GM19193 (cell line): ENCODE measurements around the gene COL13A1.

Experiments
- POLR2A ChIP-seq: IDR thresholded peaks from 4 replicates; pipeline ENCODE4 v1.6.1; 2011; ENCODE audit not compliant: insufficient read depth, insufficient read length; ENCODE audit errors: extremely low read depth

COL13A1 gene

GRCh38 chr10:69826789-69827554 lies 25.3 kb downstream of the COL13A1 start:
- no peak for TF ChIP-seq POLR2A

- no peak for TF ChIP-seq POLR2A
Measured at GRCh38 chr10:69828144-69828870, 26.6 kb downstream of the COL13A1 start.

GRCh38 chr10:69829775-69830174 lies 28.1 kb downstream of the COL13A1 start:
- no peak for TF ChIP-seq POLR2A

- TF ChIP-seq POLR2A = no peak
Measured at GRCh38 chr10:69831231-69831855, 29.6 kb downstream of the COL13A1 start.

- no peak for TF ChIP-seq POLR2A
Measured at GRCh38 chr10:69835233-69835632, 33.5 kb downstream of the COL13A1 start.

- TF ChIP-seq POLR2A = no peak
Measured at GRCh38 chr10:69835875-69836730, 34.4 kb downstream of the COL13A1 start.

- no peak for TF ChIP-seq POLR2A
Measured at GRCh38 chr10:69836731-69837030, 35.0 kb downstream of the COL13A1 start.

- TF ChIP-seq POLR2A = no peak
Measured at GRCh38 chr10:69837261-69837660, 35.6 kb downstream of the COL13A1 start.

GRCh38 chr10:69838418-69838817 lies 36.7 kb downstream of the COL13A1 start:
- TF ChIP-seq POLR2A = no peak

- TF ChIP-seq POLR2A = no peak
Measured at GRCh38 chr10:69838853-69839252, 37.1 kb downstream of the COL13A1 start.

- no peak for TF ChIP-seq POLR2A
Measured at GRCh38 chr10:69839696-69840345, 38.1 kb downstream of the COL13A1 start.

- no peak for TF ChIP-seq POLR2A
Measured at GRCh38 chr10:69840773-69841172, 39.1 kb downstream of the COL13A1 start.

GRCh38 chr10:69842020-69842419 lies 40.3 kb downstream of the COL13A1 start:
- TF ChIP-seq POLR2A = no peak

GRCh38 chr10:69842882-69843281 lies 41.2 kb downstream of the COL13A1 start:
- no peak for TF ChIP-seq POLR2A
